Measurements from ENCODE around the gene PPP1R9A.

Gene PPP1R9A

DNA sequence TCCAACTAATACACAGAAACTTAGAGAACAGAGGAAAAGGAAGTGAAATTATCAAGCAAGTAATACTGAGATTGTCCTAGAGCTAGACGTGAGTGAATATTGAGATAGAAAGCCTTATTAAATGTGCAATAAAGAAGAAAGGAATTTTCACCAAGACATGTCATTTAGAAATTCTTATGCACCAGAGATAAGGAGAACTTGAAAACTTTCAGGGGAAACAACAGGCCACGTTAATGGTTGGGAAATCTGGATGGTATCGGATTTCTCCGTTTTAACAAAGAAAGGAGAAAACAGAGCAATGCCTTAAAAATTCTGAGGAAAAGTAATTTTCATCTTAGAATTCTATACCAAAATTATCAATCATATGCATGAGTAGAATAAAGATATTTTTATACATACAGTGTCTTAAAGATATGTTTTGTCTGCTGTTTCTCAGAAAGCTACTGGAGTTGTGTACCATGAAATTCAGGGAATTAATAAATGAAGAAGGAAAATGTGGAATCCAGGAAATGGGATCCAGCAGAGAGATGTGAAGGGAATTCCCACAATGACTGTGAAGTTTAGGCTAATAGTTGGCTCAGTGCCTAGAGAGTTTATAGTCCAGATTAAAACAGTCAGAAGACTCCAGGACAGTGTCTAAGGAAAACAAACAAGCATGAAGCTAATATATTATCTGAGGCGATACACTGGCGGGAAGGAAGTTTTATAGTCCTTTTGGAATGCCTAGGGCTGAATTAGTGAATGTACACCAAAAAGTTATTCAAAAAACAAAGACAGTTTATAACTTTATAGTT, 159.5 kb downstream of the PPP1R9A start (continued):
- TF ChIP-seq ZNF48 (tag by site-specific recombination; IDR thresholded peaks at IDR 0.05) (no peak), INSM2 (tag by site-specific recombination; IDR thresholded peaks at IDR 0.05) (no peak), ZNF132 (tag by site-specific recombination; IDR thresholded peaks at IDR 0.05; ENCODE audit: borderline replicate concordance) (no peak), ZBTB26 (tag by site-specific recombination; optimal IDR thresholded peaks at IDR 0.05) (no peak), ZNF555 (tag by site-specific recombination; conservative IDR thresholded peaks at IDR 0.05) (no peak), ZNF514 (tag by site-specific recombination; IDR thresholded peaks at IDR 0.05) (no peak), ZNF423 (tag by site-specific recombination; IDR thresholded peaks at IDR 0.05) (no peak), ZNF394 (tag by site-specific recombination; IDR thresholded peaks at IDR 0.05; ENCODE audit: borderline replicate concordance) (no peak), ZNF621 (tag by site-specific recombination; IDR thresholded peaks at IDR 0.05) (no peak), HOXD13 (CRISPR knock-in tag; IDR thresholded peaks at IDR 0.05; ENCODE audit: borderline replicate concordance) (peak; percentile 68; the same call in 1 of the 2 replicates), ZNF747 (tag by site-specific recombination; IDR thresholded peaks at IDR 0.05) (no peak), ZNF664 (tag by site-specific recombination; IDR thresholded peaks at IDR 0.05) (no peak), PRDM2 (tag by site-specific recombination; IDR thresholded peaks at IDR 0.05; ENCODE audit: borderline replicate concordance) (no peak), ZNF529 (tag by site-specific recombination; IDR thresholded peaks at IDR 0.05; ENCODE audit: insufficient replicate concordance) (no peak), ZNF10 (tag by site-specific recombination; IDR thresholded peaks at IDR 0.05) (no peak), ZNF623 (tag by site-specific recombination; IDR thresholded peaks at IDR 0.05) (no peak), ZNF521 (tag by site-specific recombination; IDR thresholded peaks at IDR 0.05) (no peak), ZNF777 (tag by site-specific recombination; IDR thresholded peaks at IDR 0.05; ENCODE audit: borderline replicate concordance) (no peak)
- TF ChIP-seq, protein P1, sequence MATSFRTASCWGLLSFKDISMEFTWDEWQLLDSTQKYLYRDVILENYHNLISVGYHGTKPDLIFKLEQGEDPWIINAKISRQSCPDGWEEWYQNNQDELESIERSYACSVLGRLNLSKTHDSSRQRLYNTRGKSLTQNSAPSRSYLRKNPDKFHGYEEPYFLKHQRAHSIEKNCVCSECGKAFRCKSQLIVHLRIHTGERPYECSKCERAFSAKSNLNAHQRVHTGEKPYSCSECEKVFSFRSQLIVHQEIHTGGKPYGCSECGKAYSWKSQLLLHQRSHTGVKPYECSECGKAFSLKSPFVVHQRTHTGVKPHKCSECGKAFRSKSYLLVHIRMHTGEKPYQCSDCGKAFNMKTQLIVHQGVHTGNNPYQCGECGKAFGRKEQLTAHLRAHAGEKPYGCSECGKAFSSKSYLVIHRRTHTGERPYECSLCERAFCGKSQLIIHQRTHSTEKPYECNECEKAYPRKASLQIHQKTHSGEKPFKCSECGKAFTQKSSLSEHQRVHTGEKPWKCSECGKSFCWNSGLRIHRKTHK (tag by site-specific recombination; IDR thresholded peaks at IDR 0.05): no peak
- TF ChIP-seq, protein P2, sequence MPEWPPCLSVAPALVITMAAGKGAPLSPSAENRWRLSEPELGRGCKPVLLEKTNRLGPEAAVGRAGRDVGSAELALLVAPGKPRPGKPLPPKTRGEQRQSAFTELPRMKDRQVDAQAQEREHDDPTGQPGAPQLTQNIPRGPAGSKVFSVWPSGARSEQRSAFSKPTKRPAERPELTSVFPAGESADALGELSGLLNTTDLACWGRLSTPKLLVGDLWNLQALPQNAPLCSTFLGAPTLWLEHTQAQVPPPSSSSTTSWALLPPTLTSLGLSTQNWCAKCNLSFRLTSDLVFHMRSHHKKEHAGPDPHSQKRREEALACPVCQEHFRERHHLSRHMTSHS (tag by site-specific recombination; IDR thresholded peaks at IDR 0.05): no peak
